Nephron (organoid): Measurements from ENCODE around the gene TSPAN16.

Source experiments
- H3K27ac Mint-ChIP-seq, 3 experiments: 2 replicates each; pipeline ENCODE4 v1.8.0; 2020; ENCODE audit warnings: mixed read lengths in 3 of 3, mild to moderate bottlenecking in 2 of 3, moderate library complexity in 1 of 3
- H3K27me3 Mint-ChIP-seq: 2 replicates; pipeline ENCODE4 v1.8.0; 2021; ENCODE audit warnings: low read depth, mild to moderate bottlenecking, moderate library complexity, mixed read lengths
- H3K36me3 Mint-ChIP-seq: 2 replicates; pipeline ENCODE4 v1.8.0; 2020; ENCODE audit warnings: low read depth, mixed read lengths
- H3K4me1 Mint-ChIP-seq: 2 replicates; pipeline ENCODE4 v1.8.0; 2020; ENCODE audit warnings: mixed read lengths
- H3K4me3 Mint-ChIP-seq, 3 experiments: 2 replicates each; pipeline ENCODE4 v1.8.0; 2020; ENCODE audit warnings: mild to moderate bottlenecking in 3 of 3, mixed read lengths in 3 of 3, moderate library complexity in 2 of 3
- H3K9me3 Mint-ChIP-seq: 2 replicates; pipeline ENCODE4 v1.8.0; 2020; ENCODE audit warnings: mixed read lengths
- CTCF ChIP-seq, 3 experiments: fragments of 200-600 bp; sonication (generic); IDR thresholded peaks; one replicate each; pipeline ENCODE4 v1.5.0; 2021; ENCODE audit warnings: antibody characterized with exemption in 3 of 3; ENCODE audit not compliant: unreplicated experiment in 3 of 3

TSPAN16 gene

GRCh38 chr19:11291415-11291814, 4.5 kb upstream of the TSPAN16 start:
- no peak overlapping the region for H3K4me3 Mint-ChIP-seq
- peaks cover 4% of the 10 kb centered on the region for H3K27me3 Mint-ChIP-seq
- no peaks in the 10 kb centered on the region for H3K9me3 Mint-ChIP-seq
- no peak overlapping the region for H3K27ac Mint-ChIP-seq
- TF ChIP-seq CTCF (IDR thresholded peaks at IDR 0.05; ENCODE audit: unreplicated experiment in 3 of 3), result no peak
- no peaks in the 10 kb centered on the region for H3K36me3 Mint-ChIP-seq
- peaks cover 21% of the 10 kb centered on the region for H3K4me1 Mint-ChIP-seq

- Mint-ChIP-seq H3K27ac (no peak overlapping the region), H3K27me3 (peaks cover 4% of the 10 kb centered on the region), H3K36me3 (no peaks in the 10 kb centered on the region), H3K4me3 (no peak overlapping the region), H3K4me1 (peaks cover 21% of the 10 kb centered on the region), H3K9me3 (no peaks in the 10 kb centered on the region)
- TF ChIP-seq CTCF (IDR thresholded peaks at IDR 0.05; ENCODE audit: unreplicated experiment in 3 of 3), result no peak
These were observed 4.0 kb upstream of the TSPAN16 start for GRCh38 chr19:11291991-11292390.

GRCh38 chr19:11293433-11294389, 2.2 kb upstream of the TSPAN16 start:
- Mint-ChIP-seq H3K27ac (peak overlapping the region; percentile 89 to 97 (median 95)), H3K4me1 (peaks cover 16% of the 10 kb centered on the region), H3K4me3 (peak overlapping the region; percentile 64 to 80 (median 74)), H3K9me3 (no peaks in the 10 kb centered on the region), H3K27me3 (peaks cover 4% of the 10 kb centered on the region), H3K36me3 (no peaks in the 10 kb centered on the region)
- TF ChIP-seq CTCF (IDR thresholded peaks at IDR 0.05; ENCODE audit: unreplicated experiment in 3 of 3), result peak; percentile 99

- Mint-ChIP-seq H3K27me3 (peaks cover 4% of the 10 kb centered on the region), H3K27ac (peak overlapping the region in 1 of 3 experiments; percentile 97), H3K36me3 (no peaks in the 10 kb centered on the region), H3K9me3 (no peaks in the 10 kb centered on the region), H3K4me1 (peaks cover 12% of the 10 kb centered on the region), H3K4me3 (no peak overlapping the region)
- no peak for TF ChIP-seq CTCF (IDR thresholded peaks at IDR 0.05; ENCODE audit: unreplicated experiment in 3 of 3)
These were observed 780 bp upstream of the TSPAN16 start for GRCh38 chr19:11295180-11295579.

- no peak for TF ChIP-seq CTCF (IDR thresholded peaks at IDR 0.05; ENCODE audit: unreplicated experiment in 3 of 3)
- Mint-ChIP-seq H3K4me3 (no peak overlapping the region), H3K9me3 (no peaks in the 10 kb centered on the region), H3K27ac (peak overlapping the region in 2 of 3 experiments; percentile 28 to 31), H3K4me1 (peaks cover 12% of the 10 kb centered on the region), H3K27me3 (peaks cover 4% of the 10 kb centered on the region), H3K36me3 (no peaks in the 10 kb centered on the region)
These were observed 304 bp downstream of the TSPAN16 start for GRCh38 chr19:11296264-11296663.
